HepG2 (cell line): ENCODE measurements around the gene DUSP9. TPM values are rescaled to one million over a fixed set of nuclear protein-coding genes. Genes with fewer than 3 reads are reported as not detected.

Experiments
- ATAC-seq: fragments of 200-7000 bp; cut with Tn5 transposase; 3 replicates; pipeline ENCODE4 v1.9.1; 2020; ENCODE audit warnings: mild to moderate bottlenecking, moderate library complexity
- BruUV-seq: library from RNA; stranded (reverse); fragments of 400-500 nt; replicated peaks from 2 replicates; lab custom pipeline; 2021; lab: Mats Ljungman, UMichigan
- CTCF ChIA-PET: fragments of 300-600 bp; formaldehyde crosslinking; extraction: SDS; loops from one replicate; lab custom pipeline; 2021; ENCODE audit warnings: low total read pairs, inconsistent platforms, low intra/inter-chr PET ratio; lab: Yijun Ruan, JAX
- POLR2A ChIA-PET: fragments of 350-600 bp; sonication (Branson Sonifier 250); formaldehyde crosslinking; loops from one replicate; lab custom pipeline; 2020; ENCODE audit warnings: antibody characterized with exemption, inconsistent platforms; lab: Yijun Ruan, JAX
- DNase-seq: peaks from one replicate; pipeline ENCODE4 v3.0.0-alpha.2; 2015; ENCODE audit warnings: low spot score
- FAIRE-seq: peaks from 3 replicates; lab custom pipeline; 2011; peaks lifted over from hg19 to GRCh38; lab: Jason Lieb, UNC
- H2AFZ ChIP-seq: one replicate; pipeline ENCODE4 v1.6.1; 2011; ENCODE audit warnings: low read length, inconsistent platforms
- H3K27ac ChIP-seq: fragments of 300-600 bp; 3 replicates; pipeline ENCODE4 v1.8.0; 2011; ENCODE audit warnings: mixed run types, mild to moderate bottlenecking, mixed read lengths, low read length, inconsistent platforms; ENCODE audit not compliant: insufficient read depth; ENCODE audit errors: extremely low read length
- H3K27me3 ChIP-seq, 2 experiments: fragments of 200-600 bp in 1 of 2; 2 replicates in 1 of 2; 3 replicates in 1 of 2; pipeline versions ENCODE4 v1.6.0 to v1.8.0; 2011; ENCODE audit warnings: low read length in 2 of 2, mild to moderate bottlenecking in 2 of 2, moderate library complexity in 2 of 2, inconsistent platforms in 1 of 2; ENCODE audit not compliant: insufficient read depth in 2 of 2, control insufficient read depth in 1 of 2
- H3K36me3 ChIP-seq, 2 experiments: fragments of 200-600 bp in 1 of 2; replicated peaks in 1 of 2; 2 replicates in 1 of 2; 3 replicates in 1 of 2; pipeline versions ENCODE4 v1.5.1 to v1.8.0; 2011; ENCODE audit warnings: low read length in 2 of 2, inconsistent platforms in 1 of 2; ENCODE audit not compliant: insufficient read depth in 2 of 2, control insufficient read depth in 1 of 2
- H3K4me1 ChIP-seq: 2 replicates; pipeline ENCODE4 v1.5.1; 2012; ENCODE audit warnings: low read length, inconsistent platforms; ENCODE audit not compliant: insufficient read depth
- H3K4me2 ChIP-seq: 2 replicates; pipeline ENCODE4 v1.6.0; 2011; ENCODE audit warnings: low read depth, low read length, inconsistent platforms
- H3K4me3 ChIP-seq, 3 experiments: fragments of 200-600 bp in 1 of 3; sonication (generic), shearing (Covaris generic) in 1 of 3; replicated peaks in 1 of 3; 2 replicates each; pipeline ENCODE4 v1.5.1; 2011 to 2016; ENCODE audit warnings: low read length in 3 of 3, inconsistent platforms in 2 of 3, low read depth in 2 of 3, mild to moderate bottlenecking in 2 of 3, control low read depth in 1 of 3, mixed read lengths in 1 of 3; ENCODE audit not compliant: insufficient read depth in 1 of 3
- H3K79me2 ChIP-seq: one replicate; pipeline ENCODE4 v1.6.1; 2011; ENCODE audit warnings: low read length, inconsistent platforms; ENCODE audit not compliant: insufficient read depth
- H3K9ac ChIP-seq: 2 replicates; pipeline ENCODE4 v1.6.0; 2011; ENCODE audit warnings: mild to moderate bottlenecking, low read depth, low read length, inconsistent platforms; ENCODE audit not compliant: insufficient read depth
- H3K9me3 ChIP-seq: 2 replicates; pipeline ENCODE4 v1.5.1; 2012; ENCODE audit warnings: mild to moderate bottlenecking, low read length
- H4K20me1 ChIP-seq: 2 replicates; pipeline ENCODE4 v1.6.0; 2011; ENCODE audit warnings: inconsistent platforms, mild to moderate bottlenecking, low read length, moderate library complexity; ENCODE audit not compliant: insufficient read depth
- AGO1 ChIP-seq: fragments of 200-400 bp; formaldehyde crosslinking; IDR thresholded peaks from 2 replicates; pipeline ENCODE4 v1.6.1; 2017; ENCODE audit warnings: mild to moderate bottlenecking, low read depth, low read length, moderate library complexity; ENCODE audit not compliant: poor library complexity, severe bottlenecking
- AGO2 ChIP-seq: fragments of 200-400 bp; formaldehyde crosslinking; optimal IDR thresholded peaks from 2 replicates; pipeline ENCODE3; 2017; ENCODE audit warnings: mild to moderate bottlenecking, low read depth, low read length, moderate library complexity
- AKAP8 ChIP-seq: sonication (generic); formaldehyde crosslinking; IDR thresholded peaks from 2 replicates; pipeline ENCODE4 v1.5.1; 2020; ENCODE audit warnings: mild to moderate bottlenecking, missing genetic modification reagents
- RBFOX2 ChIP-seq: fragments of 200-400 bp; formaldehyde crosslinking; IDR thresholded peaks from 2 replicates; pipeline ENCODE4 v1.6.1; 2017; ENCODE audit warnings: low read depth, mild to moderate bottlenecking, low read length
- TCF7 ChIP-seq: sonication (generic); IDR thresholded peaks from 2 replicates; pipeline ENCODE4 v1.6.1; 2016; ENCODE audit warnings: antibody characterized with exemption, low read depth
- U2AF1 ChIP-seq: fragments of 200-400 bp; formaldehyde crosslinking; optimal IDR thresholded peaks from 2 replicates; pipeline ENCODE3; 2017; ENCODE audit warnings: mild to moderate bottlenecking, low read depth, low read length
- ZBTB38 ChIP-seq: sonication (generic); formaldehyde crosslinking; IDR thresholded peaks from 2 replicates; pipeline ENCODE4 v1.5.1; 2020; ENCODE audit warnings: mild to moderate bottlenecking, missing genetic modification reagents
- WGBS: methylation state at CpG from one replicate; pipeline ENCODE4 v1.1.6; 2017; ENCODE audit warnings: low lambda C conversion rate; 5-methylcytosine and 5-hydroxymethylcytosine counted together
- in situ Hi-C: cut with HindIII; loops from 2 replicates; pipeline ENCODE4 v1.10.0; 2017; ENCODE audit warnings: low pct_unique_long_range_greater_than_20kb; ENCODE audit not compliant: extremely low pct_ligation_motif_present
- intact Hi-C: fragments of 100-400 bp; cut with micrococcal nuclease; formaldehyde crosslinking; loops from one replicate; pipeline ENCODE4 v1.10.0; 2022; ENCODE audit not compliant: unreplicated experiment
- polyA plus RNA-seq, 8 experiments: library from polyadenylated mRNA; depleted of rRNA in 3 of 8; stranded (reverse) in 7 of 8; unstranded in 1 of 8; fragments of >200 nt; fragmentation: Illumina TruSeq in 4 of 8; extraction: Trizol in 4 of 8; gene quantifications; 2 replicates each; pipeline versions ENCODE4 v1.2.1 to v1.2.3, GENCODE V29; 2011 to 2016; ENCODE audit warnings: low read depth in 4 of 8, missing spikeins in 1 of 8, mixed read lengths in 1 of 8; ENCODE audit not compliant: insufficient read depth in 1 of 8
- total RNA-seq, 5 experiments: library from RNA; depleted of rRNA; stranded (reverse); fragments of >200 nt; fragmentation: Illumina TruSeq; extraction: Trizol; gene quantifications; 2 replicates each; pipeline ENCODE4 v1.2.3, GENCODE V29; 2016; ENCODE audit warnings: low read depth in 1 of 5
- TF ChIP-seq, protein P1 (sequence below): sonication (generic); formaldehyde crosslinking; IDR thresholded peaks from 2 replicates; pipeline ENCODE4 v1.9.0; 2022; ENCODE audit warnings: low read depth, missing genetic modification reagents
- TF ChIP-seq, protein P2 (sequence below): sonication (generic); formaldehyde crosslinking; IDR thresholded peaks from 2 replicates; pipeline ENCODE4 v1.5.0; 2020; ENCODE audit warnings: missing genetic modification reagents
- TF ChIP-seq, protein P3 (sequence below): sonication (generic); formaldehyde crosslinking; IDR thresholded peaks from 2 replicates; pipeline ENCODE4 v1.5.1; 2020; ENCODE audit warnings: mild to moderate bottlenecking, missing genetic modification reagents, moderate library complexity

DUSP9 gene
- total and polyA plus RNA-seq, 2 of the 13 experiments (the other 11 are each of a cell fraction or from before 2014, with no cell fraction given): 235 to 435 TPM

DNA sequence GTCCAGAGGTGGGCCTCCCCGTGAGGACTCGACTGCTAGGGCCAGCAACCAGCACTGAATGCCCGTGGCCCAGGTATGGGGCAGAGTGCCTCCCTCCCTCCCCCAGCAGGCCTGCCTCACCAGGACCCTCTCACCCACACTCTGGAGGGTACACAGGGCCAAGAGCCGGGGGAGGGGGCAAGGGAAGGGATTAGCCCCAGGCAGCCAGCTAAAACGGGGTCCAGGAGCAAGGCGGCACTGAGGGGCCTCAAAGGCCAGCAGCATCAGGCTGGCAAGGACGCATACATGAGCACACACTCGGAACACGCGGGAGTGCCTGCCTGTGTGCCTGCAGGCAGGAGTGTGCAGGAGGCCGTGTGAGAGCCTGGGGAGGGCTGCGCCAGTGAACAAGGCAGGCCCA lies 18.3 kb upstream of the DUSP9 start:
- no peaks in the 10 kb centered on the region for H4K20me1 ChIP-seq
- H3K4me1 ChIP-seq: peaks cover 77% of the 10 kb centered on the region
- H3K27ac ChIP-seq: peak overlapping the region; percentile 100
- H3K4me3 ChIP-seq: peak overlapping the region in 1 of 3 experiments; percentile 37; a peak in 1 of 6 replicates
- H3K27me3 ChIP-seq: no peaks in the 10 kb centered on the region
- peaks cover 19% of the 10 kb centered on the region for H3K79me2 ChIP-seq
- peak overlapping the region; percentile 63 for H3K9ac ChIP-seq
- POLR2A ChIA-PET: interaction anchor here (1.9 to 11.8 kb wide), 4 partner anchors 8 to 29 kb away, joined by 10 to 596 read pairs (median 150); partner anchors contain the start of genes CCNQ and DUSP9
- FAIRE-seq: no peak
- CTCF ChIA-PET: no interaction called here
- H2AFZ ChIP-seq: no peak overlapping the region
- no peak for ATAC-seq
- no peaks in the 10 kb centered on the region for H3K9me3 ChIP-seq
- H3K4me2 ChIP-seq: peak overlapping the region; percentile 63; the same call in 1 of the 2 replicates
- TF ChIP-seq, protein P1, sequence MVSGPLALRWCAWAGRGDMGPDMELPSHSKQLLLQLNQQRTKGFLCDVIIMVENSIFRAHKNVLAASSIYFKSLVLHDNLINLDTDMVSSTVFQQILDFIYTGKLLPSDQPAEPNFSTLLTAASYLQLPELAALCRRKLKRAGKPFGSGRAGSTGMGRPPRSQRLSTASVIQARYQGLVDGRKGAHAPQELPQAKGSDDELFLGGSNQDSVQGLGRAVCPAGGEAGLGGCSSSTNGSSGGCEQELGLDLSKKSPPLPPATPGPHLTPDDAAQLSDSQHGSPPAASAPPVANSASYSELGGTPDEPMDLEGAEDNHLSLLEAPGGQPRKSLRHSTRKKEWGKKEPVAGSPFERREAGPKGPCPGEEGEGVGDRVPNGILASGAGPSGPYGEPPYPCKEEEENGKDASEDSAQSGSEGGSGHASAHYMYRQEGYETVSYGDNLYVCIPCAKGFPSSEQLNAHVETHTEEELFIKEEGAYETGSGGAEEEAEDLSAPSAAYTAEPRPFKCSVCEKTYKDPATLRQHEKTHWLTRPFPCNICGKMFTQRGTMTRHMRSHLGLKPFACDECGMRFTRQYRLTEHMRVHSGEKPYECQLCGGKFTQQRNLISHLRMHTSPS (CRISPR knock-in tag): 0 out of 2 replicates have a peak, but pooled peaks have one; percentile 24
- TF ChIP-seq U2AF1: peak; percentile 10
- TF ChIP-seq, protein P2, sequence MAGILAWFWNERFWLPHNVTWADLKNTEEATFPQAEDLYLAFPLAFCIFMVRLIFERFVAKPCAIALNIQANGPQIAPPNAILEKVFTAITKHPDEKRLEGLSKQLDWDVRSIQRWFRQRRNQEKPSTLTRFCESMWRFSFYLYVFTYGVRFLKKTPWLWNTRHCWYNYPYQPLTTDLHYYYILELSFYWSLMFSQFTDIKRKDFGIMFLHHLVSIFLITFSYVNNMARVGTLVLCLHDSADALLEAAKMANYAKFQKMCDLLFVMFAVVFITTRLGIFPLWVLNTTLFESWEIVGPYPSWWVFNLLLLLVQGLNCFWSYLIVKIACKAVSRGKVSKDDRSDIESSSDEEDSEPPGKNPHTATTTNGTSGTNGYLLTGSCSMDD: no peak
- peak; percentile 89 for TF ChIP-seq AGO1
- TF ChIP-seq, protein P3, sequence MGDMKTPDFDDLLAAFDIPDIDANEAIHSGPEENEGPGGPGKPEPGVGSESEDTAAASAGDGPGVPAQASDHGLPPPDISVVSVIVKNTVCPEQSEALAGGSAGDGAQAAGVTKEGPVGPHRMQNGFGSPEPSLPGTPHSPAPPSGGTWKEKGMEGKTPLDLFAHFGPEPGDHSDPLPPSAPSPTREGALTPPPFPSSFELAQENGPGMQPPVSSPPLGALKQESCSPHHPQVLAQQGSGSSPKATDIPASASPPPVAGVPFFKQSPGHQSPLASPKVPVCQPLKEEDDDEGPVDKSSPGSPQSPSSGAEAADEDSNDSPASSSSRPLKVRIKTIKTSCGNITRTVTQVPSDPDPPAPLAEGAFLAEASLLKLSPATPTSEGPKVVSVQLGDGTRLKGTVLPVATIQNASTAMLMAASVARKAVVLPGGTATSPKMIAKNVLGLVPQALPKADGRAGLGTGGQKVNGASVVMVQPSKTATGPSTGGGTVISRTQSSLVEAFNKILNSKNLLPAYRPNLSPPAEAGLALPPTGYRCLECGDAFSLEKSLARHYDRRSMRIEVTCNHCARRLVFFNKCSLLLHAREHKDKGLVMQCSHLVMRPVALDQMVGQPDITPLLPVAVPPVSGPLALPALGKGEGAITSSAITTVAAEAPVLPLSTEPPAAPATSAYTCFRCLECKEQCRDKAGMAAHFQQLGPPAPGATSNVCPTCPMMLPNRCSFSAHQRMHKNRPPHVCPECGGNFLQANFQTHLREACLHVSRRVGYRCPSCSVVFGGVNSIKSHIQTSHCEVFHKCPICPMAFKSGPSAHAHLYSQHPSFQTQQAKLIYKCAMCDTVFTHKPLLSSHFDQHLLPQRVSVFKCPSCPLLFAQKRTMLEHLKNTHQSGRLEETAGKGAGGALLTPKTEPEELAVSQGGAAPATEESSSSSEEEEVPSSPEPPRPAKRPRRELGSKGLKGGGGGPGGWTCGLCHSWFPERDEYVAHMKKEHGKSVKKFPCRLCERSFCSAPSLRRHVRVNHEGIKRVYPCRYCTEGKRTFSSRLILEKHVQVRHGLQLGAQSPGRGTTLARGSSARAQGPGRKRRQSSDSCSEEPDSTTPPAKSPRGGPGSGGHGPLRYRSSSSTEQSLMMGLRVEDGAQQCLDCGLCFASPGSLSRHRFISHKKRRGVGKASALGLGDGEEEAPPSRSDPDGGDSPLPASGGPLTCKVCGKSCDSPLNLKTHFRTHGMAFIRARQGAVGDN: peak; percentile 73
- peak; percentile 92 for TF ChIP-seq AGO2
- TF ChIP-seq ZBTB38 (CRISPR knock-in tag): peak; percentile 55; the same call in 1 of the 2 replicates
- peak; percentile 91 for TF ChIP-seq AKAP8 (CRISPR knock-in tag)
- TF ChIP-seq TCF7: no peak
- TF ChIP-seq RBFOX2: peak; percentile 44; the same call in 1 of the 2 replicates
- BruUV-seq: no TSS peak
- no peak for DNase-seq
- 90% methylated on average over 7 of the region's 12 CpGs for WGBS
- in situ Hi-C loops: no loop called here
- intact Hi-C loops: no loop called here
- H3K36me3 ChIP-seq: no peaks in the 10 kb centered on the region
